ENCODE measurements around the gene ATP2A3. TPM values are rescaled to one million over a fixed set of nuclear protein-coding genes. Genes with fewer than 3 reads are reported as not detected.

Gene ATP2A3
- total RNA-seq, 1 donor from 2014 or later = 1.5 TPM

DNA sequence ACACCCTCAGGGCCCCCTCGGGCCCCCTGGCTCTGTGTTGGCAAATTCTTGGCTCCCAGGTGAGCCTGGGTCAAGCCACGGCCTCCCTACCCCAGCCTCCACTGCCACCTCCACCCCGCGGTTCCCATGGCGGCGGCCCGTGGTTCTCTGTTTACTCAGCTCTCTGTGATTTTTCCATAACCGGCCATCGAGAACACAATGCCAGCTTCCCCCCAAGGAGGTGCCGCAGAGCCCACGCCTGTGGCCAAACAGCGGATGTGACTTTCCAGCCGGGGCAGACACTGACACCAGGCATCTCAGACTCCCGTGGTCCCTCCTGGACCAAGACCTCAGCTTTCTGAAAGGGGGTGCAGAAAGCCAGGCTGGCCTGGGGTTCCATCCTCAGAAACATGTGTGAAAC lies 21.6 kb upstream of the ATP2A3 start:
- H3K9me3 ChIP-seq (ENCODE audit: insufficient read depth, low read depth, low read length) = no peaks in the 10 kb centered on the region
- H4K20me1 ChIP-seq (ENCODE audit: insufficient read depth, low read length) = no peaks in the 10 kb centered on the region
- Mint-ChIP-seq H3K27ac (ENCODE audit: unreplicated experiment) (no peak overlapping the region), H3K9me3 (ENCODE audit: unreplicated experiment) (peaks cover 3% of the 10 kb centered on the region), H3K36me3 (ENCODE audit: low read depth, unreplicated experiment) (no peaks in the 10 kb centered on the region), H3K4me3 (ENCODE audit: unreplicated experiment) (no peak overlapping the region), H3K4me1 (ENCODE audit: low read depth, unreplicated experiment) (peaks cover 4% of the 10 kb centered on the region), H3K27me3 (ENCODE audit: low read depth, unreplicated experiment) (peaks cover 14% of the 10 kb centered on the region)
- H3K4me1 ChIP-seq (ENCODE audit: insufficient read depth, low read length) = no peaks in the 10 kb centered on the region
- DNase-seq (ENCODE audit: low read depth) (no peak), FAIRE-seq (no peak)
- TF ChIP-seq EZH2 (IDR thresholded peaks at IDR 0.05; ENCODE audit: insufficient read depth, low read length) = no peak
- TF ChIP-seq, protein P1, sequence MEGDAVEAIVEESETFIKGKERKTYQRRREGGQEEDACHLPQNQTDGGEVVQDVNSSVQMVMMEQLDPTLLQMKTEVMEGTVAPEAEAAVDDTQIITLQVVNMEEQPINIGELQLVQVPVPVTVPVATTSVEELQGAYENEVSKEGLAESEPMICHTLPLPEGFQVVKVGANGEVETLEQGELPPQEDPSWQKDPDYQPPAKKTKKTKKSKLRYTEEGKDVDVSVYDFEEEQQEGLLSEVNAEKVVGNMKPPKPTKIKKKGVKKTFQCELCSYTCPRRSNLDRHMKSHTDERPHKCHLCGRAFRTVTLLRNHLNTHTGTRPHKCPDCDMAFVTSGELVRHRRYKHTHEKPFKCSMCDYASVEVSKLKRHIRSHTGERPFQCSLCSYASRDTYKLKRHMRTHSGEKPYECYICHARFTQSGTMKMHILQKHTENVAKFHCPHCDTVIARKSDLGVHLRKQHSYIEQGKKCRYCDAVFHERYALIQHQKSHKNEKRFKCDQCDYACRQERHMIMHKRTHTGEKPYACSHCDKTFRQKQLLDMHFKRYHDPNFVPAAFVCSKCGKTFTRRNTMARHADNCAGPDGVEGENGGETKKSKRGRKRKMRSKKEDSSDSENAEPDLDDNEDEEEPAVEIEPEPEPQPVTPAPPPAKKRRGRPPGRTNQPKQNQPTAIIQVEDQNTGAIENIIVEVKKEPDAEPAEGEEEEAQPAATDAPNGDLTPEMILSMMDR (IDR thresholded peaks at IDR 0.05; ENCODE audit: insufficient read depth, low read depth, low read length) = no peak
- no peak overlapping the region for H2AFZ ChIP-seq (ENCODE audit: low read depth, low read length)
- no peak overlapping the region for H3K4me2 ChIP-seq (ENCODE audit: low read length)
- no peak overlapping the region for H3K27ac ChIP-seq (ENCODE audit: low read depth, low read length)
- no peak overlapping the region for H3K4me3 ChIP-seq (ENCODE audit: insufficient read depth, low read depth, low read length)
- H3K9ac ChIP-seq (ENCODE audit: low read length) = no peak overlapping the region
- H3K36me3 ChIP-seq (ENCODE audit: insufficient read depth, low read length) = no peaks in the 10 kb centered on the region
- H3K79me2 ChIP-seq (ENCODE audit: insufficient read depth, low read length) = no peaks in the 10 kb centered on the region
- H3K27me3 ChIP-seq (ENCODE audit: insufficient read depth, low read length) = peaks cover 4% of the 10 kb centered on the region

DNA sequence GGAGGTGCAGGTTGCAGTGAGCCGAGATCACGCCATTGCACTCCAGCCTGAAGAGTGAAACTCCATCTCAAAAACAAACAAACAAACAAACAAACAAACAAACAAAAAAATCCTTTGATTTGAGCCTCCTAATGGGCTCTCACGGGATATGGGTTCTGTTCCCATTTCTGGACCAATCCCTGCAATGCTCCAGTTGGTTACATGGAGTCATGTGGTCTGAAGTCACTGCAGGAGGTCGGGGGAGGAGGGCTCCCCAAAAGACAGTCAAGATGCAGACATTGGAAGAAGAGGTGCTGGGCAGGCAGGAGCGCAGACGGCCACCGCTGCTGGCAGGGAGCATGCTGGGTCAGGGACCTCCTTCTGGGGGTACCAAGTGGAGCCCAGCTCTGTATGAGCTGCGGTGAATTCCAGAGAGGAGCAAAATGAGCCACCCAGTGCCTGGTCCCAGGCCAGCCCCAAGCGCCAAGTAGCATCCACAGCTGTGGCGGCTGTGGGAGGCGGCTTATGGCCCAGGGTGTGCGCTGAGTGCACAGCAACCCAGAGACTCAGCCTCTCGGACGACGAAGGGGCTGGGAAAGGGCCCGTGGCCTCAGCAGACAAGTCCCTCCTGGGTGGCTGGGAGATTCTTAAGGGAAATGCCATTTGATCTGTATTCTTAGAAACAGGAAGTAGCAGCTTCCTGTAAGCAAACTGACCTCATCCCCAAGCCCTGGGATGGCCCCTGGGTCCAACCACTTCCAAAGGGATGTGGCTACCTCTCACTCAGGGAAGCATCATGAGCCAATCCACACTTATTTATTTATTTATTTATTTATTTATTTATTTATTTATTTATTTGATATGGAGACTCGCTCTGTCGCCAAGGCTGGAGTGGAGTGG lies 19.6 kb upstream of the ATP2A3 start:
- Histone ChIP-seq H3K9ac (ENCODE audit: low read length) (no peak overlapping the region), H3K4me3 (ENCODE audit: insufficient read depth, low read depth, low read length) (no peak overlapping the region), H3K27ac (ENCODE audit: low read depth, low read length) (no peak overlapping the region), H2AFZ (ENCODE audit: low read depth, low read length) (peak overlapping the region; percentile 49), H4K20me1 (ENCODE audit: insufficient read depth, low read length) (no peaks in the 10 kb centered on the region), H3K36me3 (ENCODE audit: insufficient read depth, low read length) (no peaks in the 10 kb centered on the region), H3K4me1 (ENCODE audit: insufficient read depth, low read length) (no peaks in the 10 kb centered on the region), H3K79me2 (ENCODE audit: insufficient read depth, low read length) (no peaks in the 10 kb centered on the region), H3K27me3 (ENCODE audit: insufficient read depth, low read length) (peaks cover 4% of the 10 kb centered on the region), H3K4me2 (ENCODE audit: low read length) (peak overlapping the region; percentile 32), H3K9me3 (ENCODE audit: insufficient read depth, low read depth, low read length) (no peaks in the 10 kb centered on the region)
- Mint-ChIP-seq H3K27ac (ENCODE audit: unreplicated experiment) (no peak overlapping the region), H3K27me3 (ENCODE audit: low read depth, unreplicated experiment) (peaks cover 16% of the 10 kb centered on the region), H3K4me1 (ENCODE audit: low read depth, unreplicated experiment) (peaks cover 4% of the 10 kb centered on the region), H3K36me3 (ENCODE audit: low read depth, unreplicated experiment) (no peaks in the 10 kb centered on the region), H3K4me3 (ENCODE audit: unreplicated experiment) (no peak overlapping the region), H3K9me3 (ENCODE audit: unreplicated experiment) (peaks cover 9% of the 10 kb centered on the region)
- TF ChIP-seq, protein P1 (IDR thresholded peaks at IDR 0.05; ENCODE audit: insufficient read depth, low read depth, low read length) = no peak
- TF ChIP-seq EZH2 (IDR thresholded peaks at IDR 0.05; ENCODE audit: insufficient read depth, low read length) = no peak
- FAIRE-seq (no peak), DNase-seq (ENCODE audit: low read depth) (no peak)

DNA sequence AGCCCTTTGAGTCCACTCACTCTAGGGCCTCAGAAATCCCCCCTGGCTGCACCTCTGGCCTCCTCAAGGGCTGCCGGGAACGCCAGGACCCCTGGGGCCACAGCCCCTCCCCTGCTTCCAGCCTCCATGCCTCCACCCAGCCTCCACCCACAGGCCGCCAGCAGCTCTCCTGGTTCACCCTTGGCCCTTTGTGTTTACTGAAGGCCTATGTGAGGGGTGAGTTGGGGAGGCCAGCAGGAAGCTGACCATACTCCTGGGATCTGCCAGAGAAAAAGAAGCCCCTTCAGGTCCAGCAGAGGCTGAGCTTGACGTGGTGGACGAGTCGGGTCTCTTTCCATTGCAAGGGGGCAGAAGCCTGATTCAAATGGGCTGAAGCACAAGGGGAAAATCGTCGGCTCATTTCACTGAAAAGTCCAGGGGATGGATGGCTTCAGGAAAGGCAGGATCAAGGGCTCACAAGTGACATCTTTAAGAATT lies 18.3 kb upstream of the ATP2A3 start:
- Histone ChIP-seq H3K27me3 (ENCODE audit: insufficient read depth, low read length) (peaks cover 4% of the 10 kb centered on the region), H3K27ac (ENCODE audit: low read depth, low read length) (no peak overlapping the region), H3K9ac (ENCODE audit: low read length) (no peak overlapping the region), H3K4me3 (ENCODE audit: insufficient read depth, low read depth, low read length) (no peak overlapping the region), H2AFZ (ENCODE audit: low read depth, low read length) (no peak overlapping the region), H3K4me2 (ENCODE audit: low read length) (no peak overlapping the region), H3K79me2 (ENCODE audit: insufficient read depth, low read length) (no peaks in the 10 kb centered on the region), H3K4me1 (ENCODE audit: insufficient read depth, low read length) (no peaks in the 10 kb centered on the region), H4K20me1 (ENCODE audit: insufficient read depth, low read length) (no peaks in the 10 kb centered on the region), H3K36me3 (ENCODE audit: insufficient read depth, low read length) (no peaks in the 10 kb centered on the region), H3K9me3 (ENCODE audit: insufficient read depth, low read depth, low read length) (no peaks in the 10 kb centered on the region)
- Mint-ChIP-seq H3K4me3 (ENCODE audit: unreplicated experiment) (no peak overlapping the region), H3K27ac (ENCODE audit: unreplicated experiment) (peak overlapping the region; percentile 58), H3K27me3 (ENCODE audit: low read depth, unreplicated experiment) (peaks cover 17% of the 10 kb centered on the region), H3K9me3 (ENCODE audit: unreplicated experiment) (peaks cover 14% of the 10 kb centered on the region), H3K4me1 (ENCODE audit: low read depth, unreplicated experiment) (peaks cover 4% of the 10 kb centered on the region), H3K36me3 (ENCODE audit: low read depth, unreplicated experiment) (no peaks in the 10 kb centered on the region)
- DNase-seq (ENCODE audit: low read depth) (no peak), FAIRE-seq (no peak)
- TF ChIP-seq, protein P1 (IDR thresholded peaks at IDR 0.05; ENCODE audit: insufficient read depth, low read depth, low read length) = no peak

All from astrocyte (in vitro differentiated cells and primary cell).